ENCODE measurements around the gene KRT72.

Gene KRT72

GRCh38 chr12:52630008-52630500 is 28.8 kb upstream of the KRT72 start:
- DNase-seq, result no peak

- DNase-seq, result no peak
Observed at GRCh38 chr12:52629281-52630007, 28.2 kb upstream of the KRT72 start.

DNA sequence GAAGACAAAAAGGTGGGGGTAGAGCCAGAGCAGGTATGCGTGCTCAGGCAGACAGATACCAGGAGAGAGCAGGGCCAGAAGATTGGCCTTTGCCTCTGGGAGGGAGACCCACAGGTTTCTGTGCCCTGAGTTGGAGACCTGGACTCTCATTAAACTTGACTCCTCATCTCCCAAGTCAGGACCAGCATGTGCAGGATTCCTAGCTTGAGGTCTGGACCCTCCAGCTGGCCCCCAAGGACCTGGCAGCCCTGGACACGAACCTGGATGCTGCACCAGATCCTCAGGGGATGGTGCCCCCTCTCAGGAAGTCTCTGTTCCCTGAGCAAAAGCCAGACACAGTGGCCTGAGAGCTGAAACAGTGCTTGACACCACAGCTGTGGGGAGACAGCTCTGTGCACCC is 27.6 kb upstream of the KRT72 start:
- DNase-seq, result no peak

- no peak for DNase-seq
Observed at GRCh38 chr12:52628111-52628507, 26.8 kb upstream of the KRT72 start.

GRCh38 chr12:52627395-52628110 is 26.3 kb upstream of the KRT72 start:
- no peak for DNase-seq

DNA sequence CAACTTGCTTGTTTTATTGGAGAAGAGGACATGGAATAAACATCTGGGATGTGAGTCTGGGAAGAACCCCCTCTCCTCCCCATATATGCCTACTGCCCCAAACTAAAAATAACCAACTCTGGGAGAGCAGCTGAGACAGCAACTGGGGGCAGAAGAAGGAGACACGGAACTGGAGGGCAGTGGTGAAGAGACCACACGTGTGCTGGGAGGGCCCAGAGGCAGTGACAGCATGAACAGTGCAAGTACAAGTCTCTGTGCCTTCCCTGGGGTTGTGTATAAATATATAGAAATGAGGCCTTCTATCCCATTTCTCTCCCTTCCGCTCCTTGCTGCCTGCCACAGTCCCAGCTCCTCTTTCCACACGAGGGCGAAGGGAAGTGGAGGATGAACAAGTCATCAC is 21.1 kb upstream of the KRT72 start:
- no peak for DNase-seq

GRCh38 chr12:52618866-52619265 is 17.6 kb upstream of the KRT72 start:
- DNase-seq, result no peak

DNA sequence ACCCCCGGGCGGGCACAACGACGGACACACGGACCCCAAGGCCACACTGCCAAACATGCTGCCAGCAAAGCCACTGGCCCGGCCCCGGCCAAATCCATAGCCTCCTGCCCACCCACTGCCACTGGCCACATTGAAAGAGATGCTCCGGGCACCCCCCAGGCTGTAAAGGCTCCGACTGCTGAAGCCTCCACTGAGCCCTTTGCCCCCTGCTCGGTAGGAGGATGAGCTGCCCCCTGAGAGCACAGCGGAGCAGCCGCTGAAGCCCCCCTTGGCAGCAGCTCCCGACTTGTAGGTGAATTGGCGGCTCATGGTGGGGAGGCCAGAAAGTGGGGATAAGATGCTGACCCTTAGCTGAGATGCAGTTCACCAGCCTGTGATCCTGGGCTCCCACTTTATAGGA is 17.0 kb upstream of the KRT72 start, which contains the start of gene KRT73:
Gene KRT73 (minus strand): TSS at position 344 of the 400 bp plus-strand sequence. CDS start 35 bp downstream, at position 309.
- no peak for DNase-seq

DNA sequence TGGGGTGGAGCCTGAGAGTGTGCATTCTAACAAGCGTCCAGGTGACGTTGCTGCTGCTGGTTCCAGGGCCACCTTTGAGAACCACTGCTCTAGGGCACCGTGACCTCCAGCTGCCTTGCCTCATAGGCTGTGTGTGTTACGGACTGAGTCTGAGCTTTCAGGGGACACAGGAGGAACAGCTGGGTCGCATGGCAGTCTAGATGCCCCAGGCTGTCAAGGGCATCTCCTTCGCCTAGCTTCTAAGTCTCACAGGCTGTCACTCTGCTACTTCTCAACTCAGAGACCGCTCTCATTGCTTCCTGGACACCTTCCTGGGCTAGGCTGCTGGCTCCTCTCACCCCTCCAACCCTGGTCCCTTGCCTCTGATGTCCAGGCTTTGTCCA is 16.1 kb upstream of the KRT72 start:
- DNase-seq, result no peak

DNA sequence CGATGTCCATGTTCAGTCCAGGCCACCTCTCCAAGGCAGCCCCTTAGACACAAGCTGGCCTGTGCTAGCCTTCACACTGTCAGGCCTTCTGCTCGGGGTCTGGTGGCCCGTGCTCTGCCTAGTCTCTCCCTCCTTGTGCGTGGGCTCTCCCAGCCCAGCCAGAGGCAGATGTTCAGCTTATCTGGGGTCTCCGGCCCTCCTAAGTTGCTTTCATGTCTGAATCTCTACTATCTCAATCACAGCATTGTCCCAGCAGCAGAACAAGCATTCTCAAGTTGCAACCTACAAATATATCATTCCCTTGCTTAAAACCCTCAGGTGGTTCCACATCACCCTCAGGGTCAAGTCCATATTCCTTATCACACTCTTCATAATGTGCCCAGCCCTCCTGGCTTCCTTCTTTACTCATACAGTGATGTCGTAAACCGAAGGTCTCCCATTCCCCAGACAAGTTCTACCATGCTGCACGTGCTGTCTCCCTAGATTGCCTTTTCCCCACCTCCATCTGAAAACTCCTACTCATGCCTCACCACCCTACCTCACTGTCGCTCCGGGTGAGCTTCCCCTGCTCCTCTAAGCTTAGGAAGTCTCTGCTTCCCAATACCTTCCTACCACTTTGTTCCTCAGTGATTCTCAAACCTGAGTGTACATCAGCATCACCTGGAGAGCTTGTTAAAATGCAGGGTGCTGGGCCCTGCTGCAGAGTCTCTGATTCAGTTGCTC is 15.6 kb upstream of the KRT72 start:
- no peak for DNase-seq

GRCh38 chr12:52615912-52616311 is 14.6 kb upstream of the KRT72 start:
- DNase-seq, result no peak

DNA sequence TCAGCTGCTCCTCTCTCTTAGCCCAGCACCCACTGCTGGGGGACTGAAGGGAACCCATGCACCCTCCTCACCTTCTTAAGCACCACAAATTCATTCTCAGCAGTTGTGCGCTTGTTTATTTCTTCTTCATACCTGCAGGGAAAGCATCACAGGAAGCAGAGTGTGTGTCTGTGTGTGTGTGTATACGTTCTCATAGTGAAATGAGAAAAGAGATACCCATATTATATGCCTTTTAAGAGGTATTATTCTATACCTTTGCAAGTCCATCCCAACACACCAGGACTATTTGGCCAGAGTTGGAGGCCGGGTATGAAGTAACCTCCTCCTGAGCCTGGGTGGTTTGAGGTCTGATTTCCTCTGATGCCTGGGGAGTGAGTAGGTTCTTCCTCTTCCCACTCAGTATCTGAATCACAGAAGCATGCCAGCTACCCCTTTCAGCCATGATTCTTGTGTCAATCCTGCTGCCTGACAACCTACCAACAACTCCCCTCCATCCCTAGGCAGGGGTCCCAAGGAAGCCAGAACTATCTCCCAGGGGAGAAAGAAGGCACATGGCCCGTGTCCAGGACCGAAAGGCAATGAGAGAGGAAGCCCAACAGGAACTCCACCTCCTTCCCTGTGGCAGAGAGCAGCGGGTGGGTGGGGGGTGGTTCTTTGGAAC is 14.1 kb upstream of the KRT72 start:
- DNase-seq, result no peak

DNA sequence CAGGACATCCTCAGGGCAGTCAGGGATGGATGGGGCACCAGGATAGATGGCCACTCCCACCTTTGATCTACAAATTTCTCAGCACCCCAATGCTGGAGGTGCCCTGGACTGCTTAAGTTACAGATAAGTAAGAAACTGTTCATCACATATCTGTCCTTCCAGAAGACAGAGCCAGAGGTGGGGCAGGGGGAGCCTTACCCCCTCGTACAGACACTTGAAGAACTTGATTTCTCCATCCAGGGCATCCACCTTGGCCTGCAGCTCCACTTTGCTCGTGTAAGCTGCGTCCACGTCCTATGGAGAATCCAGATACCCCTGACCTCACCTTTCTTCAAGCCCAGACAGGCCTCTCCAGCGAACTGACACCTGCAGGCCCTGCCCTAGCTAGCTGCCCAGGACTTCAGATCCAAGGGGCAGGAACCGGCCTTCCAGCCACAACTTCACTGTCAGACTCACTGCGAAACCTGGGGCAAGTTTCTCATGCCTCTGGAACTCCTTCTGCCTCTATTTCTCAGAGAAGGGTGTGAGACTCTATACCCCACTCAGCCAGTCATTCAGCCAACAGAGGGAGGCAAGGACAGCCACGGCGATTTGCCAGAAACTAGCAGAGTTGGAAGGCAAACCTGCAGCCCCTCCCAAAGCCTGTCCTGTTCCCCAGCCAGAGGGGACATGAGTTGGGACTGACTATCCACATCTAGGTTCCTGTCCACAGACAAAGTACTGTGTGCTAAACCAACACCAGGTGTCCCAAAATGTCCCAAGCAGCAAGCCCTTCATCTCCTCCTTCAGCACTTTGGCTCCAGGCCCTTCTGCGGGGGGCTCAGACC is 13.3 kb upstream of the KRT72 start:
- DNase-seq, result no peak

DNA sequence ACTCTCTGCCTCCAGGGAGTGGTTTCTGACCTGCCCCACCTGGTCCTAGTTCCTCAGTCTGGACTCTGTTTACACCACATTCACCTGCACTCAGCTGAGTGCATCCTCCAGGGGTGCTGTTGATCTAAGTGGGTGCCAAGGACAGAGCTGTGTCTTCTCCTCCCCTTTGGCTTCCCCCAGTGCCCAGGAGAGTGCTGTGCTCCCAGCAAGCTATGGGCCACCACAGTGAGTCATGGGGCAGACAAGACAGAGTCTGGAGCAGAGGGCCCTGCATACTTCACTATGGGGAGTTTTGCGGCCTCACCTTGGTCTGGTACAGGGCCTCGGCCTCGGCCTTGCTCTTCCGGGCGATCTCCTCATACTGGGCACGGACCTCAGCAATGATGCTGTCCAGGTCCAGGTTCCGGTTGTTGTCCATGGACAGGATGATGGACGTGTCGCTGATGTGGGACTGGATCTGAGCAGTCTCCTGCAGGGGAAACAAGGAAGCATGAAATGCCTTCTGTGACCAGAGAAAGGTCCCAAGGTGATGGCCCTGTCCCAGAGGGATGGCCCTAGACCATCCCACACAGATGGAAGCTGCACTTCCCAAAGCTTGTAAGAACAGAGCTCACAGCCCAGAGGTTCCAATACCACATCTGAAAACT is 12.2 kb upstream of the KRT72 start:
- DNase-seq, result no peak

DNA sequence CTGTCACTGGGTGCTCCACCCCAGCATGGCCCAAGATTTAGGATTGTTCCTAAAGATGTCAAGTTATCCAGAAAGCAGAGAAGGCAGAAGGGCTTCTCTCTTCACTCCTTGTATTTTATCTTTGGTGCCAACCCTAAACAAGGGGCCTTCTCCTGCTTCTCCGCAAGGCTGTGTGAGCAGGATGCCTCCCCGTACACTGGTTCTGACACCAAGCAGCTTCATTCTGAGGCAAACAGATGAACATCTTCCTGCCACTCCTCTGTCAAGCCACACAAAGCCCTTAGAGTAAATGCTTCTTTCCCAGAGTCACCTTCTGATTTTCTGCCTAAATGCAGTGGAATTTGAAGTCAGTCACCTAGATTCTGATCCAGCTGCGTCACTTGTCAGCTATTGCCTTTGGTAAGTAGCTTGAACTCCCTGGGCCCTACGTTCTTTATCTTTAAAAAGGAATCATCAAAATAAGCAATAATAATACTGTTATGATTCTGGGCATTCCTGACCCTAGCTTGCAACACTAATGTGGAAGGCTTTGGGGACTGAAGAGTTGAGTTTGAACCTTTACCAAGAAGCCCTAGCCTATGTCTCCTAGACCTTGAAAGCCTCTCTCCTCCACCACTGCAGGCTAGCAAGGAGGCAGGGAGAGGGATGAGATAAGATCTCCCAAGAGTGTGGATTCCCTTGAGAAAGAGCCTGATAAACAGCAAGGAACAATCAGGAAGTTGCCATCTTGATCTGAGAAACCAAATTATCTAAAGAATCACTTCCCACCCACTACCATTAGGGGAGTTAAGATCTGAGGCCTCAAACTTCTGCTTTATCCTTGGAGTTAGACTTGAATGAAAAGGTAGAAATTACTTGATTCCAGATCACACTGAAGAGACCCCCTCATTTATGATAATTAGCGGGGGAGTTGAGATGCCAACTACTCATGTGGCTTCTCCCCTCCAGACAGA is 11.4 kb upstream of the KRT72 start:
- no peak for DNase-seq

- DNase-seq, result no peak
Observed at GRCh38 chr12:52611080-52611468, 9.8 kb upstream of the KRT72 start.

- no peak for DNase-seq
Observed at GRCh38 chr12:52608826-52609630, 7.8 kb upstream of the KRT72 start.

DNA sequence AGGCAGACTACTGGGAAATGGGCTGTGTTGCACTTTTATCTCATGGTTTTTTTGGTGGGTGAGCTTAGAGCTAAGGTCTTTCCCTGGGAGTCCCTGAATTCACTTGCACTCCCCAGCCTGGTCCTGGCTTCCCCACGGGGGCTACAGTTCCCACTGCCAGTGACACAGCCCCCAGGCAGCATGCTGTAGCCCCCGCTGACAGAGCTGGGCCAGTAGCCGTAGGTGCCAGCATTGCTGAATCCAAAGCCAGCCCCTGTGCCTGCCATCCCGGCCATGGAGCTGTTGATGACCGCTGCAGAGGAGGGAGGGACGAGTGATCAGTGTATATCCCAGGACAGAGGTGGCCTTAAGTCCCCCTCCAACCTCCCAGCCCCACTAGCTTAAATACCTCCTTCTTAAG is 6.9 kb upstream of the KRT72 start:
- no peak for DNase-seq

DNA sequence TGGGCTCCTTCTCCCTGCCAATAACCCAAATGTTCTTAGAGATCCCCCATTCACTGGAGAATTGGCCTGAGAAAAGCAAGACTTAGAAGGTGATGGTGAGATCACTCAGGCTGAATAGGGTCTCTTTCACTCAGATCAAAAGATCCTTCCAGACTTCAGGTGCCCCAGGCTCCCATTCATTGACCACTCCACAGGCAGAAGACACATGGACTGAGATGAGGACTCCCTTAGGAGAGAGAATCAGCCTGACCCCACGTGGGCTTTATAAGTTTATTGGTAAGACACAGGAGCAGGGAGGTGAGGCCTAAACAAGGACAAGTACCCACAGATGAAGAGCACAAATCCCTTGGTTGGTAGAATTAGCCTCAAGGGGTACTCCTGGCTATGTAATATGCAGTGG is 6.1 kb upstream of the KRT72 start:
- no peak for DNase-seq

All from right kidney (tissue), 1 donor.